HG02763 (cell line): ENCODE results near the gene PEAR1.

ENCODE experiments used
- ATAC-seq: cut with Tn5 transposase; IDR thresholded peaks from one replicate; pipeline ENCODE4 v1.9.1; 2021; ENCODE audit warnings: mild to moderate bottlenecking, moderate library complexity; ENCODE audit not compliant: unreplicated experiment

The PEAR1 gene

DNA sequence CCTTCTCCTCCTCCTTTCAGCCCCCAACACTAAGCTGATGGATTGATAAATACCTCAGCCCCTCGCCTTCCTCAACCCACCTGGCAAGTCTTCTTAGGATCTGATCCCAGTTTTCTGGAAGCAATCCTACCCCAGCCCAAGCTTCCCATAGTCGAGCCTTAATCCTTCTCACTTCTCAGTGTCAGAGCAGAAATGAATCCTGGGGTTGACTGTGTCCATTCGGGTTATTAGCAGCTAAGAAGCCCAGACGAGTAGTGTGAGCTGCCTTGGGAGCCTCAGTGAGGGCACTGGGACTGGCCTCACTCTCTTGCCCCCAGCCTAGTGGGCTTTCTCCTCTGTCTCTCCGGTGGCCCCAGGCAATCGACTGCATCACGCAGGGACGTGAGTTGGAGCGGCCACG is 12.4 kb upstream of the PEAR1 start:
- ATAC-seq, result no peak

DNA sequence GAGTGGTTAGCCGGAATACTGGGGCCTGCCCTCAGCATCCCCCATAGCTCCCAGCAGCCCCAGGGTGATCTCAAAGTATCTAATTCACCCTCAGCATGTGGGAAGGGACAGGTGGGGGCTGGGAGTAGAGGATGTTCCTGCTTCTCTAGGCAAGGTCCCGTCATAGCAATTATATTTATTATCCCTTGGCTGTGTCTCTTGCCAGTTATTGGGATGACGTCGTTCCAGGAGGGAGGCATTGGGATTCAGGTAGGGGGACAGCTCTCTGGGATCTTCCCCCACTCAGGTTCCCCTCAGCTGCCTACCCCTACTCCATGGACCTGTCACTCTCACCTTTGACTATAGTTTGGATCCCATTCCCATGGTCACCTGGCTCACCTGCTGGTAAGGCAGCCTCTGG is 11.9 kb upstream of the PEAR1 start:
- ATAC-seq, result no peak

DNA sequence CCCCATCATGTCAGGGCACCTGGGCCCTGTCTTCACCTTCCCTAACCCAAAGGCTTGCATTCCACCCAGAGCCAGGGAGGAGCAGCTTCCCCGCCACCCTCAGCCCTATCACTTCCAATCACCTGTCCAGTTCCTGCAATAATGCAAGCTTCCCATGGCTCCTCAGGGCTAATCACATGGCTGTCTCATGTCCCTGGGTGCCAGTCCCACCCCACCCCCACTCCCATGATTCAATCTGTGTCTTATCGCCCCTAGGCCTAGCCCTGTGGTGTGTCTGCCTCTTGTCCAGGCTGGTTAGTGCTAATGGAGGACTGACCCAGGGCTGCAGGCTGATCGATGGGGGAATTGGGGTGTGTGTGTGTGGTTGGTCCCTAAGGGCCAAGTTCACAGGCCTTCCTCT is 11.0 kb upstream of the PEAR1 start:
- ATAC-seq, result no peak

DNA sequence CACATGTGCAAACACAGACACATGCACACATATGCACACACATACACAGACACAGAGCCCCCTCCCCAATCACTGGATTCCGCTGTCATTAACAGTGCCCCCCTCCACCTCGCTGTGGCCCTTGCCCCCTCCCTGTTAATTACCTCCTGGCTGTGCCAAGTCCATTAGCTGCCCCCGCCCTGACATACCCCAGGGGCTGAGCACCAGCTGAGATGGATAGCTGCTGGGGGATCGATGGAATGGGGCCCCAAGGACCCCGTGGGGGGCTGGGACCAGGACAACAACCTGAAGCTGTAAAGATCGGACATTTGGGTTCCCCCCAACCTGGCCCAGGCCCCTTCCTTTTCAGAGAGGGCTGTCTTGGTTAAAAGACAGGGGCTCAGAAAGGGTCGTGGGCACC is 9.6 kb upstream of the PEAR1 start:
- no peak for ATAC-seq

DNA sequence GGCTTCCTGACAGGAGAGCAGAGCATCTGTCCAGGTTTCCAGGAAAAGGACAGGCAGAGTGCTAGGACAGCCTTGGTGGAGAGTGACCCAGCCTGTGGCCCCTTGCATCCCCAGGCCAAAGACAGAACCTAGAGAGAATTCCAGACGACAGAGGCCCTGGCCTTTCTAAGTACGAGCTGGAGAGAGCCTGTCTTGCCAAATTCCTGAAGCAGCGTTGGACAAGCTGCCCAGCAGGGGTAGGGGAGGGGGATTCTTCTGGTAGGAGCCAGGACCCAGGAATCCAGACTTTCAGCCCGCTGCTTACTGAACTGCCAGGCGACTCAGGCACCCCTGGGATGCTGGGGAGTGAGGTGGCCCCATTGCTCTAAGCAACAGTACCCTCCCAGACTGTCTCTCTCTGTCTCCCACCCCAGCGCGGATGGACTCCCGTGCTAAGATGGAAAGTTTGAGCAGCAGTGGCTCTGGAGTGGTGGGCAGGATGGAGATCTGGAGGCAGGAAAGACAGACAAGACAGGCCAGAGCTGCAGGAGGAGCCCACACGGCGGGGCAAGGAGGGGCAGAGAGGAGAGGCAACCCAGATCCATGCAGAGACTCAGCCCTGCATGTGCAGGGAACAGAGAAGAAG is 8.8 kb upstream of the PEAR1 start:
- ATAC-seq, result no peak

DNA sequence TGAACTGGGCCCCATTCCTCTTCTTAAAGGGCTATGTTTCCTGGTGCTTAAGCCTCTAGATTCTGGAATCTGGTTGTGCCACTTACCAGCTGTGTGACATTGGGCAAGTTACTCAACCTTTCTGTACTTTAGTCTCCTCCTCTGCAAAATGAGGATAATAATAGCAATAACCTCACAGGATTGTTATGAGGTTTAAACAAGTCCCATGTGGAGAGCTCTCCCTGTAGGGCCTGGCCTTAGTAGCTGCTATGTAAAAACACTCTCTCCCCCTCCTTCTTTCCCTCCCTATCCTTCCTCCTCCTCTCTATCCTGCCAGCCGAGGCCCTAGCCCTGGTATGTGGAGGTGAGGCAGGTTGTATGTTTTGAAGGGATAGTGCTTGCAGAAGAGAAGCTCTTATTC is 8.2 kb upstream of the PEAR1 start:
- ATAC-seq, result no peak

DNA sequence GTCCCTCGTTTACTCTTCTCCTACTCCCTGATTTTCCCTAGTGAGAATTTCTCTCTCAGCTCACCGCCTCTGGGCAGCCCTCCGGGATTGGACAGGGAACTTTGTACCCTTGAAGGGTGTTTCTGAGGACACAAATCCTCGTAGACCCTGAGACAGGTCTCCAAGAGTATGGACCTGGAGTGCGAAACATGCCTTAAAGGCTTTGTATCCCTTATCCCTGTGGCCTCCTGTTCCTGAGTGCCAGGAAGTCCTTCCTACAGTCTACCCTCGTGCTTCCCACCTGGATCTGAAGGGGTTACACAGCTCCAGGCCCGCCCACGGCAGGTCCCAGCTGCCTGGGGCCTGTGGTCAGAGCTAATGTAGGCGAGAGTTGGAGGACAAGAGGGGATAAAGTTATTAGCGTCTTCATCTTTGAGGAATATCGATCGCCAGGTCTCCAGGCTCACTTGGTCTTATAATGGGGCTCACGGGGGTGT is 7.6 kb upstream of the PEAR1 start:
- no peak for ATAC-seq

DNA sequence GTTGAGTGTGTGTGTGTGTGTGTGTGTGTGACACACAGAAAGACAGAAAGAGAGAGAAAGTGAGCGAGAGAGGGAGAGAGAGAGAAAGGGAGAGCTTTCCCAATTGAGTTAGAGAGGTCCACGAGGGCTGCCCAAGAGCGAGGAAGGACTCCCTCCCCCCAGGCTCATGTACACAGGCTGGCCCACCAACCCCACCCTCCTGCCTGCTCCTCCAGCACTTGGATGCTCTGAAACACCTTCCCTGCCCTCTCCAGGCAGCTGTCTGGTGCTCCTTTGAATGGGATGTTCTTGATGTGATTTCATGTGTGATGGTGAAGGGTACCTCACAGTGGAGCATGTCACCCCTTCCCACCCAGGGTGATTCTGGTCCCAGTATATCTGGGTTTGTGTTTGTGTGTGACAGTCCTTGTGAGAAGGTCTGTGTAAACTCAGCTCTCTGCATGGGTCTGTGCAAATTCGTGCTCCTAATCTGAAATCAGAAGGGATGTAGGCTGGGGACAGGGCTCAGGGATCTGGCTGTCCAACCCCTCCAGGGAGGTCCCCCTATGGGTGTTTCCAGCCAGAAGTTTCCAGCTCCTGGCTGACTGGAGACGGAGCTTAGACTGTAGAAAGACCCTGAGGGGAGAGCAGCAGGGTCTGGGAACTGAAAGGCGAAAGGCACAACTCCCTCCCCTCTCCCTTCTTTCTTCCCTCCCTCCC is 6.8 kb upstream of the PEAR1 start:
- ATAC-seq, result no peak

DNA sequence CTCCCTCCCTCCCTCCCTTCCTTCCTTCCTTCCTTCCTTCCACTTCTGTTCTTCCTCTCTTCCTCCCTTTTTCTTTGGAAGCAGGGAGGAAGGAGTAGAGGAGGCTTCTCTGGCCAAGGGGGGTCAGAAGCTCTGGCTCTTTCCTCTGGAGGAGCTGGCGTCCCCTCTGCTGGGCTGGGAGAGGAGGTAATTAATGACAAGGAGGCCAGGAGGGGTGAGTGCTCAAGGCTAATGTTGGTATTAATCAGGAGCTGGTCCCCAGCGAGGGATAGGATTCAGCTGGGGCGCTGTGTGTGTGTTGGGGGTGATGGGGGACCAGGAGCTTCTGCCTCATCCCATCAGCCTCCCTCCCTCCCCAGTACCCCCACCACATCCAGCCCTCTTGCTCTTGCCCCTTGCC is 6.2 kb upstream of the PEAR1 start:
- no peak for ATAC-seq

DNA sequence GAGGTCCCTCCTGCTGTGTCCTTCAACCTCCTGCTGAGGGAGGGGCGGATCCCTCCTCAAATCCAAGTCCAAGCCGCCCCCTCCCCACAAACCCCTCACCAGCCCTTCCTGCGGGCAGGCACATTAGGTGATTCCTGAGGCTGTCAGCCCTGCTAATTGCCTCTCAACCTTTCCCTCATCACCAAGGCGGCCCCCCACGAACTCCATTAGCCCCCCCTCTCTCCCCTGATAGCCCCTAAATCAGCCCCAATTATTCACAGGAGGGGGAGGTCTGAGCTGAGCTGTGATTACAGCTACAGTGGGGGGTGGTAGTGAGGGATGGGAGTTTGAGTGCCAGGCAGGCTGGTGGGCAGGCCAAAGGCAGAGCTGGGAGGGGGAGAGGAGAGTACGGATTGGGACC is 5.8 kb upstream of the PEAR1 start:
- ATAC-seq, result no peak

DNA sequence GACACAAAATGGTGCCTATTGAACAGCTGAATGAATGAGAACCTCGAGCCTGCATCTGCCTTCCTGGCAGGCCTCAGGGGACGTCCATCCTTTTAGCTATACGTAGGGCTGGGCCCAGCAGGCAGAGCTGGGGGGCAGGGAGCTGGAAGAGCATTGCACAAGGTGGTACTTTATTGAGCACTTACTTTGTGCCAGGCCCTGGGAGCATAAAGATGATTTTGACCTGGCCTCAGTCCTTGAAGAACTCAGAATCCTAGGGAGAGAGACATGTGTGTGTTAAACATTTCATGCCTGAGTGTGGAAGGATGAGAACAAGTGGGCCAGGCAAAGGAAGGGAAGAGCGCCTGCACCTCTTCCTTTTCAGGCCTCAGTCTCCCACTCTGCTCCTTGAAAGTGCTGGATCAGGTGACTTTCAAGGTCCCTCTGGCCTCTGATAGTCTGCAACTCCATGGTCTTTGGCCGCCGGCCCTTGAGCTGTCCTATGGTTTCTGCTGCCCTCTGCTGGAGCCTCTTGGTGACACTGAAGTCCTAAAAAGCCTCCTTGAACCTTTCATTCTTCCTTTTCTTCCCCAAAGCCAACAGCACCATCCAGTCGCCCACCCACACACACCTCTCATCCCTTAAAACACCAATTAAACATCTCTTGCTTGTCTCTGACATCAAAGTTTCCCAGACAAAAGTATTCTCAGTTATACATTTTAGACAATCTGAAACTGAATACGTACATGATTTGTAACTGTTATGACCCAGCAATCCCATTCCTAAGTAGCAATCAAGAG is 3.5 kb upstream of the PEAR1 start:
- ATAC-seq, result no peak

DNA sequence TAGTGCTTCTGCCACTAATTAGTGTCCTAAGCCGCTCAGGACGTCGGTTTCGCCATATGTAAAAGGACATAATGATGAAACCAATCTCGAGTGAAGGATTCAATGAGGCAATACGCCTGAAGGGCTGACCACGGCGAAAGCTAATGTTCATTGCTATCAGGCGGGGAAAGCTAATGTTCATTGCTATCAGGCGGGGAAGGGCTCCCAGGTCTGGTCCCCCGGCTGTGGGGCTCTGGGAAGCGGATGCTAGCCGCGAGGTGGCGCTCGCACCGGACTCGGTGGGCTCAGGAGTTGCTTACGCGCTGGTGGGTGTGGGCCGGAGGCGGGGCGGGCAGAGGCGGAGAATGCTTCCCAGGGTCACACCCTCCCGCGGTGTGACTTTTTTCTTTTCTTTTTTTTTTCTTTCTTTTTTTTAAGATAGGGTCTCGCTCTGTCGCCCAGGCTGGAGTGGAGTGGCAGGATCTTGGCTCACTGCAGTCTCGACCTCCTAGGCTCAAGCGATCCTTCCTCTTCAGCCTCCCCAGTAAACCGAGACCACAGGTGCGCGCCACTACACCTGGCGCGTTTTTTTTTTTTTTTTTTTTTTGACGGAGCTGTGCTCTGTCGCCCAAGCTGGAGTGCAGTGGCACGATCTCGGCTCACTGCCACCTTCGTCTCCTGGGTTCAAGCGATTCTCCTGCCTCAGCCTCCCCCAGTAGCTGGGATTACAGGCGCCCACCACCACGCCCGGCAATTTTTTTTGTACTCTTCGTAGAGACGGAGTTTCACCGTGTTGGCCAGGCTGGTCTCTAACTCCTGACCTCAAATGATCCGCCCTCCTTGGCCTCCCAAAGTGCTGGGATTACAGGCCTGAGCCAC is 1.1 kb upstream of the PEAR1 start:
- peak; percentile 60 for ATAC-seq

DNA sequence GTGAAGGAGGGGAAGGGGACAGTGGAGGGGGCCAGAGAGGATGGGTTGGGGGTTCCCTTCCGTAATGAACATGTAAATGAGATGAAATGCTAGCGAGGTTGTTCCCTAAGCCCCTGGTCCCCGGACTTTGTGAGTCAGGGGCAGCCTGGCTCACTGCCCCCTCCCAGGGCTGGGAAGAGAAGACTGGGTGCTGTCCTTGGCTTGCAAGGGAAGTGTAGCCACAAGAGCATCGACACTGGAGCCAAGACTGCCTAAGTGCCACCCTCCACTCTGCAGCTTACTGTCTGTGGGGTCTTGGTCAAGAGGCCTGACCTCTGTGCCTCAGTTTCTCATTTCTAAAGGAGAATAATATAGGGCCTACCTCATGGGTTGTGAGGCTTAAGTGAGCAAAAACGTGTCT is 483 bp downstream of the PEAR1 start:
- no peak for ATAC-seq

DNA sequence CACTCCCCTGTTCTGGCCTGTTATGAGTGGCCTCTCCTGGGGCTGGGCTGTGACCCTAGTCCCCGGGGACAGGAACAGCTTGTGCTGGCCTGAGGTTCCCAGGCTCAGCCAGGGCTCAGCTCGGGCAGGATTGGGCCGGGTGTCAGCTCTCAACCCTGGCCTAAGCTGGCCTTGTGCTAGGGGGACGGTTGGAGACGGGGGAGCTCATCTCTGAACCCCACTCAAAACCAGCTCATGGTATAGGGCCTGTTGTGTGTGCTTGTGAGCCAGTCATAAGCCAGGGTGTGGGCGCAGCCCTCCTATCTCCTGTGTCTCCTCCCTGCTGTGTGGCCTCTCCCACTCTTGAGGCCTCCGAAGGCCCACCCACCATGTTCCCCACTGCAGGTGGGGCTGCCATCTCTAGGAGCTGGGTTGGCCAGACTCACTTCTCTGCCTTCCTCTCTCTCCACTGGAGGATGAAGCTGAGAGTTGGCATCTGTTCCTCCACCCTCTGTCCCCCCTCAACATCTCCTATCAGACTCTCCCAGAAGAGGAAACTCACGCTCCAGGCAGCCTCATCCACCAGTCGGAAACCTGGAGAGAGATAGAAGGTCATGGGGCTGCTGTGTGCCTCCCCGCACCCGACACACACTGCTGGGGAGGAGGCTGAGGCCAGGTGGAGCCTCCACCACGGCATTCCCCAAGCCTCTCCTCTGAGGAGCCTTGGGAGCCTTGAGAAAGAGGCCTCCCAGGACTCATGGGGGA is 1.4 kb downstream of the PEAR1 start:
- ATAC-seq, result no peak

DNA sequence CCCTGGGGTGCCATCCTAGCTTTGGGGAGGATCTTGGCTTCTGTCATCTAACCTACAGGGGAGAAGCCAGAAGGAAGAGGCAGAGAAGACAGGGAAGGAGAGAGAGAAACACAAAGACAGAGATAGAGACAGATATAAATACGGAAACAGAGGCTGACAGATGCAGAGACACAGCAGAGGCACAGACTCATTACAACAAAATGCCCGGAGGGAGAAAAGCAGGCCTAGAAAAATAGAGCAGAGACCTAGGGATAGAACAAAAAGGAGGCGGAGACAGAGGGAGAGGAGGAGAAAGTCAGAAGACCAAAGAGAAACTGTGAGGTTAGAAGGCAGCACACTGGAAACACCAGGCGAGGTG is 1.9 kb downstream of the PEAR1 start:
- no peak for ATAC-seq

DNA sequence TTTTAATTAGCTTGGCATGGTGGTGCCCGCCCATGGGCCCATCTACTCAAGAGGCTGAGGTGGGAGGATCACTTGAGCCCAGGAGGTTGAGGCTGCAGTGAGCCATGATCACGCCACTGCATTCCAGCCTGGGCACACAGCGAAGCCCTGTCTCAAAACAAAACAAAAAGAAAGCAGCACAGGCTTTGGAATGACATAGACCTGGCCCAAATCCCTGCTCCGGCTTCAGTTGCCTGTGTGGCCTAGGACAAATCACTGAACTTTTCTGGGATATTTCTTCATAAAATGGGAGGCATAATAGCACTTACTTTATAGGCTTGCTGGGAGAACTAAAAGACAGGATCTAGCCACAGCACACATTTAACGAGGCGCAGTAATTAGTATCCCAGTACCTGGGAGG is 2.4 kb downstream of the PEAR1 start:
- ATAC-seq, result no peak

DNA sequence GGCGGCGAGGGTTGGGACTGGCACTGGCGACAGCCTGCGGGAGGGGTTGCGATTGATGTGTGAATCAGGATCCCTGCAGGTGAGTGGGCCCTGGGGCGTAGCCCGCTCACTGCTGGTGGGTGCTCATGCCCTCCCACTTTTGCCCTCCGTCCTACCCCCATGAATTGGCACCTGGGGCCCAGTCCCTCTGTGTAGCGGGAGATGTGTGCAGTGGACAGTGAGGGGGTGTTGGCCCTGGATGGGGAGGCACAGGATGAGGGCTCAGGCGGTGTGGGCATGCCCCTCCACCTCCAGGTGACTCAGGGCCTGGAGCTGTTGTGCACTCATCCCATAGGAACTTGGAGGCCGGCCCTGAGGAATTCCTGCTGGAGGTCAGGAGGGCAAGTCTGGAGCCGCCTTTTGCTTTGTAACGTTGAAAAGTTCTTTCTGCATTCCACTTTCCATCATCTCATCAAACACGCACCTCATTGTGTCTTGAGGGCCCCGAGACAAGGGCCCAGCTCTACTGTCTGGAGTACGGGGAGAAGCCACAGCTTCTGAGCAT is 3.0 kb downstream of the PEAR1 start:
- ATAC-seq, result no peak

DNA sequence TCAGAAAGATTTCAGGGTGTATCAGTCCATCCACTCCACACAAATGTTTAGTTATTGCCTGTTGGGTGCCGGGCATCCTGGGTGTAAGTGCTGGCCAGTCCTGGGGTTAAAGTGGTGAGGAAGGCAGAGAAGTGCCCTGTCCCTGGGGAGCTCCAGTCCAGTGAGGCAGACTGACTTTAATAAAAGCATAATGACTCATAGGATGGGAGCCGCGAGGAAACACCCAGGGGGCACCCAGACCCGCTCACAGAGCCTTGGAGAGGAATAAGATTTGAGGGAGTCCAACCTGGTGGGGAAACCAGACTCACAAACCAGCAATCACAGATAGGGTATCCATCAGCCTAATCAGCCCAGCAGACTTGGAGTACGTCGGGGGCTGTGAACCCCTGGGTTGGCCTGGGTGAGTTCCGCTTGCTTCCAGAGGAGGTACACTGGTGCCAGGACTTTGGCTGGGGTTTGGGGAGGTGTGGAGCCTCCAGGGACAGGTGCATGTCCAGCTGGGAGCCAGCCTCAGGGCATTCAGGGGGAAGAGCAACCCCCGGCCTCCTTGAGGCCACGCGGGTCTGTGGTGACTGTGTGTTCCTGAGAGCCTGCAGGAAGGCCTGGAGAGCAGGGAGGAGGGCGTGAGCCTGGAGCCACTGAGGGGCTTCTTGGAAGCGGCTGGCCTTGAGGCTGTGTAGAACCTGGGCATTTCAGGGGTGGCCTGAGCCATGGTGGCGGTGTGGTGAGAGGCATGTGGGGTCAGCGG is 3.7 kb downstream of the PEAR1 start:
- ATAC-seq, result no peak

DNA sequence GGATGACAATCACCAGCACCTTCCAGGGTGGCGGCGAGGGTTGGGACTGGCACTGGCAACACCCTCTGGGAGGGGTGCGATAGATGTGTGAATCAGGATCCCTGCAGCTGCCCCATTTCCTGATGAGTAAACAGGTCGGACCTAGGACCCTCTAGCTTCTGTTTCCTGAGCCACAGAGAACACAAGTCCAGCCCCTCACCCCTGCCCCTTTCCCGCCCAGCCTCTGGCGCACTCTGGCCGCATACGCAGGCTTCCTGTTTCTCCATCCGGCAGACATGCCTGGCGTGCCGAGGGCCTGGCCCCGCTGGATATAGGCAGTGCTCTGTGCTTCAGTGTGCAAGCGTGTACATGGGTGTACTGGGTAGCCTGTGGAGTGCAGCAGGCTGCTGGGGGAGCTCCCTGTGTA is 4.6 kb downstream of the PEAR1 start:
- ATAC-seq, result no peak
